Measurements from ENCODE around the gene MX2. TPM values are rescaled to one million over a fixed set of nuclear protein-coding genes. Genes with fewer than 3 reads are reported as not detected.

The MX2 gene
- total and polyA plus RNA-seq, 2 experiments from 2014 or later: 5.4 to 9.2 TPM

DNA sequence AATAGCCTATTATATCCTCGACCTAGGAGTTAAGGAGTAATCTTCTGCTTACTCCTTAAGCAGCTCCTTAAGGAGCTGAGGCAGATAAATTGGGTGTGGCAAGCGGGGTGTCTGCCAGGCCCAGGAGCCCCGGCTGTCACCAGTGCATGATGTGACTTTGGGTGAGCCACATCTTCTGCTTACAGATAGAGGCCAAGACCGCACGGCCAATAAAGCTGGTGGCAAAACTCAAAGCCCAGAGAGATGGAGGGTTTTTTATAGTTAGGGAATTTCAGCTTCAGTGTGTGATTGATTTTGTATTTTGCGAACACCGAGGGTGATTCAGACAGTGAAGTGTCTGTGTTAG lies 9.8 kb downstream of the MX2 start:
- Histone ChIP-seq H3K36me3 (ENCODE audit: insufficient read depth) (no peaks in the 10 kb centered on the region), H3K79me2 (replicated peaks; ENCODE audit: insufficient read depth) (0 out of 2 replicates have a peak, but pooled peaks cover 7% of the 10 kb centered on the region), H3K9me2 (ENCODE audit: insufficient read depth) (0 out of 2 replicates have a peak, but pooled peaks cover 10% of the 10 kb centered on the region), H3K4me1 (ENCODE audit: insufficient read depth) (peaks cover 16% of the 10 kb centered on the region; the same call in 1 of the 2 replicates), H4K20me1 (replicated peaks; ENCODE audit: insufficient read depth) (no peaks in the 10 kb centered on the region), H3K4me2 (no peak overlapping the region), H3F3A (replicated peaks; ENCODE audit: low read depth) (no peaks in the 10 kb centered on the region), H2AFZ (no peak overlapping the region), H3K4me3 (no peak overlapping the region), H3K27ac (ENCODE audit: low read depth) (no peak overlapping the region), H3K27me3 (ENCODE audit: insufficient read depth) (no peaks in the 10 kb centered on the region)
- Mint-ChIP-seq H3K27ac (no peak overlapping the region), H3K36me3 (ENCODE audit: low read depth) (no peaks in the 10 kb centered on the region), H3K27me3 (ENCODE audit: insufficient read depth, low read depth, poor library complexity) (peaks cover 7% of the 10 kb centered on the region), H3K9me3 (peaks cover 4% of the 10 kb centered on the region; the same call in 2 of the 3 replicates), H3K4me1 (peaks cover 9% of the 10 kb centered on the region), H3K4me3 (no peak overlapping the region)
- DNase-seq (ENCODE audit: low spot score): no peak
- no peak for ATAC-seq
- no peak for TF ChIP-seq ETS1 (IDR thresholded peaks at IDR 0.05)
- no peak for TF ChIP-seq CREB1 (CRISPR knock-in tag; IDR thresholded peaks at IDR 0.05; ENCODE audit: low read depth)
- TF ChIP-seq NANOG (IDR thresholded peaks at IDR 0.05; ENCODE audit: borderline replicate concordance): no peak

GRCh38 chr21:41373253-41373652 lies 11.4 kb downstream of the MX2 start:
- H3F3A ChIP-seq (replicated peaks; ENCODE audit: low read depth): no peaks in the 10 kb centered on the region
- no peak overlapping the region for H3K4me3 ChIP-seq
- Mint-ChIP-seq H3K4me3 (no peak overlapping the region), H3K9me3 (peaks cover 4% of the 10 kb centered on the region; the same call in 2 of the 3 replicates), H3K4me1 (peaks cover 8% of the 10 kb centered on the region), H3K27me3 (ENCODE audit: insufficient read depth, low read depth, poor library complexity) (peaks cover 7% of the 10 kb centered on the region), H3K27ac (no peak overlapping the region), H3K36me3 (ENCODE audit: low read depth) (no peaks in the 10 kb centered on the region)
- H3K27ac ChIP-seq (ENCODE audit: low read depth): no peak overlapping the region
- no peaks in the 10 kb centered on the region for H3K36me3 ChIP-seq (ENCODE audit: insufficient read depth)
- ATAC-seq (no peak), DNase-seq (ENCODE audit: low spot score) (no peak)
- H3K79me2 ChIP-seq (replicated peaks; ENCODE audit: insufficient read depth): 0 out of 2 replicates have a peak, but pooled peaks cover 7% of the 10 kb centered on the region
- 0 out of 2 replicates have a peak, but pooled peaks cover 10% of the 10 kb centered on the region for H3K9me2 ChIP-seq (ENCODE audit: insufficient read depth)
- no peak for TF ChIP-seq CREB1 (CRISPR knock-in tag; IDR thresholded peaks at IDR 0.05; ENCODE audit: low read depth)
- TF ChIP-seq ZNF114 (CRISPR knock-in tag; IDR thresholded peaks at IDR 0.05): no peak
- TF ChIP-seq CTCF (conservative IDR thresholded peaks at IDR 0.05; ENCODE audit: low read depth in 2 of 2): no peak
- no peak for TF ChIP-seq ETS1 (IDR thresholded peaks at IDR 0.05)
- TF ChIP-seq ZNF331 (CRISPR knock-in tag; IDR thresholded peaks at IDR 0.05; ENCODE audit: low read depth): no peak
- no peak overlapping the region for H3K4me2 ChIP-seq
- peaks cover 16% of the 10 kb centered on the region; the same call in 1 of the 2 replicates for H3K4me1 ChIP-seq (ENCODE audit: insufficient read depth)
- H3K27me3 ChIP-seq (ENCODE audit: insufficient read depth): no peaks in the 10 kb centered on the region
- H4K20me1 ChIP-seq (replicated peaks; ENCODE audit: insufficient read depth): no peaks in the 10 kb centered on the region
- H2AFZ ChIP-seq: no peak overlapping the region
